ENCODE measurements around the gene CACUL1.
A peak's percentile ranks its signal among the peaks of the same experiment; 100 is the strongest.

CACUL1 gene

DNA sequence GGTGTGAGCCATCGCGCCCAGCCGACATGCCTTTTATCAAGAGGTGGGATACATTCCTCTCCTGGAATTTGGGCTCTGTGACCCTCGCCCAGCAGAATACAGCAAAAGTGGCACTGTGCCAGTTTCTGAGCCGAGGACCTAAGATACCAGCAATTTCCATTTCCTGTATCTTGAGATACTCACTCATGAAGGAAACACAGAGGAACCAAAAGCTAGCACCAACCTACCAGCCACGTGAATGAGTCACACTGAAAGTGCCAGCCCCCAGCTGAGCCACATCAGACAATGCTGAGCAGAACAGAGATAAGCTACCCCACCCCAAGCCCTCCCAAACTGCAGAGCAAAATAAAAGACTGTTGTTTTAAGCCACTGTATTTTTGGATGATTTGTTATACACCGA lies 56.3 kb downstream of the CACUL1 start:
- Histone ChIP-seq H3K27ac (ENCODE audit: low read length) (no peak overlapping the region; the same call in 1 of the 2 replicates), H3K36me3 (replicated peaks; ENCODE audit: low read depth, low read length) (no peaks in the 10 kb centered on the region), H2AFZ (ENCODE audit: low read depth, low read length) (no peak overlapping the region), H3K4me2 (ENCODE audit: low read length) (peak overlapping the region; percentile 47), H3K27me3 (ENCODE audit: low read depth, low read length) (no peaks in the 10 kb centered on the region), H4K20me1 (ENCODE audit: insufficient read depth, low read length) (no peaks in the 10 kb centered on the region), H3K79me2 (ENCODE audit: low read length) (no peaks in the 10 kb centered on the region), H3K9ac (ENCODE audit: low read length) (no peak overlapping the region), H3K4me1 (ENCODE audit: low read length) (peaks cover 12% of the 10 kb centered on the region), H3K9me3 (ENCODE audit: insufficient read depth, low read length) (no peaks in the 10 kb centered on the region), H3K4me3 (ENCODE audit: low read length) (no peak overlapping the region)
- no peak for TF ChIP-seq CTCF (IDR thresholded peaks at IDR 0.05; ENCODE audit: low read depth, low read length)
- no peak for TF ChIP-seq EZH2phosphoT487 (IDR thresholded peaks at IDR 0.05; ENCODE audit: low read depth)

GRCh38 chr10:118694848-118695247 lies 59.9 kb downstream of the CACUL1 start:
- no peaks in the 10 kb centered on the region for H4K20me1 ChIP-seq (ENCODE audit: insufficient read depth, low read length)
- H3K9me3 ChIP-seq (ENCODE audit: insufficient read depth, low read length): no peaks in the 10 kb centered on the region
- no peak overlapping the region for H2AFZ ChIP-seq (ENCODE audit: low read depth, low read length)
- peaks cover 15% of the 10 kb centered on the region for H3K4me1 ChIP-seq (ENCODE audit: low read length)
- no peak overlapping the region for H3K4me2 ChIP-seq (ENCODE audit: low read length)
- no peaks in the 10 kb centered on the region for H3K79me2 ChIP-seq (ENCODE audit: low read length)
- H3K27me3 ChIP-seq (ENCODE audit: low read depth, low read length): no peaks in the 10 kb centered on the region
- no peak overlapping the region for H3K9ac ChIP-seq (ENCODE audit: low read length)
- no peak overlapping the region for H3K27ac ChIP-seq (ENCODE audit: low read length)
- H3K4me3 ChIP-seq (ENCODE audit: low read length): no peak overlapping the region
- peaks cover 3% of the 10 kb centered on the region for H3K36me3 ChIP-seq (replicated peaks; ENCODE audit: low read depth, low read length)
- TF ChIP-seq EZH2phosphoT487 (IDR thresholded peaks at IDR 0.05; ENCODE audit: low read depth): no peak
- TF ChIP-seq CTCF (IDR thresholded peaks at IDR 0.05; ENCODE audit: low read depth, low read length): no peak

DNA sequence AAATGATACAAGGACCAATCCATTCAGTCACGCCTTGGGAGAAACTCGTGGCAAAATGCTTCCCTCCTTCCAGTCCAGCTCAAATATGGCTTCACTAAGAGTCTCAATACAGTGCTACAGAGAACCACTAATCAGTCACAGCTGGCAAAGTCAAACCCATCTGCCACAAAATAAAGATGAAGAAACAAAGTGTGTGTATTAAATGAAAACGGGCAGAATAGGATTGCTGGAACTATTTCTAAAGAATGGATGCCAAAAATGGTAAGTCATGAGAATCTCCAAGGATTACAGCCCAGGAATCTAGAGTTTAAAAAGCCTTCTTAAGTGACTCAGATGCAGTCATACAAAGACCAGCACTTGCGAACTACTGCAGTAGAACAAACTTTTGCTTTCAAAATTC lies 61.9 kb downstream of the CACUL1 start:
- TF ChIP-seq CTCF (IDR thresholded peaks at IDR 0.05; ENCODE audit: low read depth, low read length): no peak
- no peak for TF ChIP-seq EZH2phosphoT487 (IDR thresholded peaks at IDR 0.05; ENCODE audit: low read depth)
- Histone ChIP-seq H2AFZ (ENCODE audit: low read depth, low read length) (no peak overlapping the region), H3K4me3 (ENCODE audit: low read length) (no peak overlapping the region), H3K36me3 (replicated peaks; ENCODE audit: low read depth, low read length) (peaks cover 7% of the 10 kb centered on the region), H4K20me1 (ENCODE audit: insufficient read depth, low read length) (no peaks in the 10 kb centered on the region), H3K4me1 (ENCODE audit: low read length) (0 out of 2 replicates have a peak, but pooled peaks cover 3% of the 10 kb centered on the region), H3K27ac (ENCODE audit: low read length) (no peak overlapping the region), H3K4me2 (ENCODE audit: low read length) (no peak overlapping the region), H3K9me3 (ENCODE audit: insufficient read depth, low read length) (no peaks in the 10 kb centered on the region), H3K27me3 (ENCODE audit: low read depth, low read length) (no peaks in the 10 kb centered on the region), H3K79me2 (ENCODE audit: low read length) (no peaks in the 10 kb centered on the region), H3K9ac (ENCODE audit: low read length) (no peak overlapping the region)

DNA sequence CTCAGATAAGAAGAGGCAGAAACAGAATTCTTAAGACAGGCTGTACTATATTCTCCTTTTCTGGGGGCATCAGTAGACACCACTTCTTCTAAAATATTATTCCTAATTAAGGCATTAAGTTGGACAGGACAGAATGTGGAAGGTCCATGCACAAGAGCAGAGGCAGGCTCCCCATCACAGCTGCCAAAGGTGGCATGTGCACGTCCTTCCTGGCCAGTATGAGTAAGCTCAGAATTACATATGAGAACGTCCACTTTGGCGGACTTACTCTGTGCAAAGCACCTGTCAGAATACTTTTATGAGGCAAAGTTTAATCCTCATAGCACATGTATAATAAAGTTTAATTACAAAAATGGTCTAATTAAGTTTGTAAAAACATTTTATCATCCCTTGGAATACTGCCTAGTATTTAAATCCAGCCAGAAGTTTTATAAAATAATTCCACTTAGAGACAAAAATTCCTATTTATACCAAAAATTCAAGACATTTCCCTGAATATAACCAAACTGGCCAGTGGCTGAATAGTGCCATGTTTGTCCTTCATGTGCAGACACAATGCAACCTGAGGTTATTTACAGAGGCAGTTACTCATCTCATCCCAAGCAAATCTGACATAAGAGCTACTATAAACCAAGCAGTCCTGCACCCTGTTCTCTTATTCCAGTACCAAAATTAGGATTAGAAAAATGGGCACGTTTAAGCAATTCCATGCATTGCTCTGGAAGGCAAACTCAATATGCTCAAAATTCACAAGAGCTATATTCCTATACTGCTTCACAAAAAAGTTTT lies 65.5 kb downstream of the CACUL1 start:
- Histone ChIP-seq H3K4me3 (ENCODE audit: low read length) (no peak overlapping the region), H4K20me1 (ENCODE audit: insufficient read depth, low read length) (no peaks in the 10 kb centered on the region), H3K36me3 (replicated peaks; ENCODE audit: low read depth, low read length) (peaks cover 7% of the 10 kb centered on the region), H3K4me1 (ENCODE audit: low read length) (0 out of 2 replicates have a peak, but pooled peaks cover 3% of the 10 kb centered on the region), H3K9ac (ENCODE audit: low read length) (no peak overlapping the region), H2AFZ (ENCODE audit: low read depth, low read length) (no peak overlapping the region), H3K27ac (ENCODE audit: low read length) (no peak overlapping the region), H3K27me3 (ENCODE audit: low read depth, low read length) (no peaks in the 10 kb centered on the region), H3K79me2 (ENCODE audit: low read length) (no peaks in the 10 kb centered on the region), H3K9me3 (ENCODE audit: insufficient read depth, low read length) (no peaks in the 10 kb centered on the region), H3K4me2 (ENCODE audit: low read length) (no peak overlapping the region)
- TF ChIP-seq EZH2phosphoT487 (IDR thresholded peaks at IDR 0.05; ENCODE audit: low read depth): no peak
- no peak for TF ChIP-seq CTCF (IDR thresholded peaks at IDR 0.05; ENCODE audit: low read depth, low read length)

All from OCI-LY3 (cell line).